HG03378 (cell line): ENCODE data around the gene APOBEC4.
A peak's percentile ranks its signal among the peaks of the same experiment; 100 is the strongest.

Experiments used
- ATAC-seq: cut with Tn5 transposase; IDR thresholded peaks from one replicate; pipeline ENCODE4 v1.9.1; 2021; ENCODE audit warnings: mild to moderate bottlenecking, moderate library complexity; ENCODE audit not compliant: unreplicated experiment

APOBEC4 gene

DNA sequence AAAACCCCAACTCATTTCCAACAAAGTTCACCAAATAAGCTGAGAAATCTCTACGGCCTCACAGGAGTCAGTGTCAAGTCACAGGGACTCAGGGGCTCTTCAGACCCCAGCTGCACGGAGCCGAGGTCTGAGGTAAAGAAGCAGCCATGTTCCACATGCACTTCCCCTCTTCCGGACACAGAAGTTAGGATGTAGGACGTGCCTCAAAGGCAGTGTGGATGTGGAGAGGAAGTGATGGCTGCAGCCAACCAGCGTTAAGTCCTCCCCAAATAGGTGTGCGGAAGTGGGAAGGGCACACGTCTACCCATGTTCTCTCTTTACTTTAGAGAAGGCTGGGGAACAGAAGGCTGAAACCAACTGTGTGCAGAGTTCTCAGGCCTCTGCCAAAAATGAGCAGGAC lies 48.3 kb downstream of the APOBEC4 start:
- ATAC-seq = no peak

DNA sequence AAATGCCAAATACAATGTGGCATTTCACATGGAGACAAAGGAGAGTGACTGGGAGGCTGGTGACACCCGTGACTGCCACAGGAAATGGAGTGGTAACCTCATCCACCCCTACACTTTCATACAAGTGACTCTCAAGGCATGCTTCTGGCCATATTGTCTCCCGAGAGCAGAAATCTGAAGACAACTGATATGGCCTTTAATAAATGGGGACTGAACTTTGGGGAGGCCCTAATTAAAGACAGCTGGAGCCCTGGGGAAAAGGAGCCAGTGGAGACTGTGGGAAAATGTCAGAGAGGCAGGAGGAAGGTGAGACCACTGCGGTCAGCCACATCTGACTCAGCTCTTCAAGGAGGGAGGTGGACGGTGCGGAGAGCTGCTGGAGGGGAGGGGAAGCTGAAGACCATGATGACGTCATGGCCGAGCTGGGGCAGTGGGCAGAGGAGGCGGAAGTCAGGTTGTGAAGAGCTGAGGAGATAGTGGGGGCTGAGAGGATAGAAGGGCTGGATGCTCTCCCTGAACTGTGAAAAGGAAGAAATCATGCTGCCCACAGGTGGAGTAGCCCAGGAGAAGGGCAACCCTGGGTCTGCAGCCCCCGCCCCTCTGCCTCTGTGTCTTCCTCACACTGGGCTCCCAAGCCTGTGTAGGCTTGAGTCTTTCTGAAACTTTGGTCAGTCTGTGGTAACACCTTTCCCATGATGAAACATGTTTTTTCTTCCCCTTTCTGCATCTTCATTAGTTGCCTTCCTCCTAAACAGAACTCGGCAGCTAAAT lies 48.9 kb downstream of the APOBEC4 start:
- peak; percentile 40 for ATAC-seq

DNA sequence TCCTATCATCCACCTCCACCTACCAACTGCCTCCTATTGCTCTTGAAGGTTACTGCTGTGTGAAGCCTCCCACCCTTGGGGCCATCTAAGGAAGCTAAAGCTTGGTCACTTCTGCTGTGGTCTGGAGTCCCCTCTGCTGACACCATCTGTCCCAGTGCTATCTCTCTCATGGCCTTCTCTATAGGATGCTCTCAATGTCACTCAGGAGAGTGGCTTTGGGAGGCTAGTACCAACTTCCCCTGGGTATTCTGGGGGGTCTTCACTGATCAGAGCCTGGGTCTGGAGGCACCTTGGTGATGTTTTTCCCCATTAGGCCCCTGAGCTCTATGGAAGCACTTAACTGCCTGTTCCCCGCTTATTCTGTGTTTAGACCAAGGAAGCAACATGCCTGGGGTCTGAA lies 50.6 kb downstream of the APOBEC4 start:
- ATAC-seq = no peak

DNA sequence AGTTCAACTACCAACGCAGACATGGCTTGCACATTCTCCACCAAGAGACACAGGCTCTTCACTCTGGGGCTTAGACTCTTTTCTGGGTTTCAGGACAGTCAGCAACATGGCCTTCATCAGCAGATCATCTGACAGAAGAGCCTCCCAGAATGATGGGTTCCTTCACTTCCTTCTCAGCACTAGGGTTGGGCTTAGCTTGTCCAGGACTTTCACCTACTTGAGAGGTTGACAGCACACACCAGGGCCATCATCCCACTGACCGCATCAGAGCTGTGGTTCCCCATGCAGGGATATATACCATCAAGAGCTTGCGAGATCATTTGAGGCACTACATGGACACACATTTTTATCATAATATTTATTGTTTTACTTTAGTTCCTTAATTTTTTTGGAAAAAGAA lies 52.5 kb downstream of the APOBEC4 start:
- no peak for ATAC-seq

DNA sequence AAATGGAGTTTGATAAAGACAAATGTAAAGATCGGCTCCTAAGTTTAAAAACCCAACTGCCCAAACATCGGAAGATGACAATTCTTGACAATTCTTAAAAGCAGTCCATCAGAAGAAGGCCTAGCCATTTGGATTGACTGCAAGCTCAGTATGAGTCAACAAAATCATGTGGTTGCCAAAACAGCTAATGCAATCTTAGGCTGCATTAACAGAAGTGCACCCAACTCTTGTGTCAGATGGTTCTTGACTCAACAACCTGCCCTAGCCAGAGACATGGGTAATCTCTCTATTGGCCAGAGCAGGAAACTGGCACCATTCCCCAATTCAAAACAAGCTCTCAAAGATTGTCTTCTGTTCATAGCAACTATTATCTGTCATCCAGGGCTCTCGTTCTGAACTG lies 53.0 kb downstream of the APOBEC4 start:
- no peak for ATAC-seq

DNA sequence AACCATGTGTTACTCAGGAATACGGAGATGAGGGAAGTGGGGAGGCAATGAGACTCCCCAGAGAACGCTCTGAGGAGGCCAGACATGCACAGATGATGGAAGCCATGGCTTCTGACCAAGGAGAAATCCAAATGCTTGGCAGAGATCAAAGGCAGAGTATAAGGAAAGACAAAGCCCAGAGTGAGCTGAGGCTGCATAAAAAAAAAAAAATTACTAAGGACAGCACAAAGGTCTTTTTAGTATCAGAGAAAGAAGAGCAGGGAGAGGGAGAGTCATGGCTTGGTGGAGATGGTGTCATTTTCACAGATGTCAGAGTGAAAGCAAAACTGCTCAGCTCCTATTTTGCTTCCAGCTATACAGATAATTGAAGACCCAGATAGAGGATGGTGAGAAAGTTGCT lies 54.7 kb downstream of the APOBEC4 start:
- no peak for ATAC-seq

DNA sequence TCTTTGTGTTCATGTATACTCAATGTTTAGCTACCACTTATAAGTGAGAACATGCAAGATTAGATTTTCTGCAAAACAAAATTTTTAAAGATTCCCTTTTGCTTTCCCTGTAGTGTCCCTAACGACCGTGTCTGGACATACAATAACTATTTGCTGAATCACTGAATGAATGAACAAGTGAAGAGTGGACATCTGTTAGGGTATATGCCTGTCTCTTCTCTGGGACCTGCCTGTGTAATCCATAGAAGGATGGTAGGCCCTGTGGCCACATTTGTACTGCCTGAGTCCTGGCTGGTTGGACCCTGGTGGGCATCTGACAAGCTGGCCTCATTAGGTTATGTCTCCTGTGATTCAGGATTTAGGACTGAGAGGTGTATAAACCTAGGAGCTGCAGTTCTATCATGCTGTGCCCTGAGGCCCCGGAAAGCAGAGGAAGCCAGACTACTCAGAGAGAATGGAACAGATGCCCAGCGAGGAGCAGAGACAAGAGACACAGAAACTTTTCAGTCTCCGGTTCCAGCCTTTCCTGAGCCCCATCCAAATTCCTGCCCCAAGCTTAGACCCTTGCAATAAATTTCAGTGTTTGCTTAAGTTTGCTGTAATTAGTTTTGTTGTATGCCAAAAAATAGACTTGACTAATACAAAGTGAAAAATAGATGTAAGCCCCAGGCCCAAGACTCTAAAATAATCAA lies 55.3 kb downstream of the APOBEC4 start:
- no peak for ATAC-seq

DNA sequence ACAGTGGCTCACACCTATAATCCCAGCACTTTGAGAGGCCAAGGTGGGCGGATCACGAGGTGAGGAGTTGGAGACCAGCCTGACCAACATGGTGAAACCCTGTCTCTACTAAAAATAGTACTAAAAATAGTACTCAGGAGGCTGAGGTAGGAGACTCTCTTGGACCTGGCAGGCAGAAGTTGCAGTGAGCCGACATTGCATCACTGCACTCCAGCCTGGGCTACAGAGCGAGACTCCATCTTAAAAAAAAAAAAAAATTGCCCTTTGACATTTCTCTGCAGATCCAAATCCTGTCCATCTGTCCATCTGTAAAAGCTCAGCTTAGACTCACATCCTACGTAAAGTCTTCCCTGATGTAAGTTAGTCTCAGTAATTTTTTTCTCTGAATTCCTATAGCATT lies 56.6 kb downstream of the APOBEC4 start:
- no peak for ATAC-seq
